Mammary epithelial cell (primary cell): ENCODE measurements around the gene KRTAP12-4.

Source experiments
- CTCF ChIP-seq, 2 donors: IDR thresholded peaks in 1 of 2; conservative IDR thresholded peaks in 1 of 2; 2 replicates each; pipeline ENCODE4 v1.5.1; 2011 to 2012; ENCODE audit warnings: inconsistent platforms in 2 of 2, low read length in 2 of 2, mild to moderate bottlenecking in 2 of 2, control low read depth in 1 of 2, low read depth in 1 of 2; ENCODE audit not compliant: insufficient read depth in 1 of 2; ENCODE audit errors: extremely low read depth in 1 of 2
- EZH2 ChIP-seq: IDR thresholded peaks from 2 replicates; pipeline ENCODE4 v1.6.1; 2012; ENCODE audit warnings: low read length, inconsistent platforms, borderline replicate concordance

DNA sequence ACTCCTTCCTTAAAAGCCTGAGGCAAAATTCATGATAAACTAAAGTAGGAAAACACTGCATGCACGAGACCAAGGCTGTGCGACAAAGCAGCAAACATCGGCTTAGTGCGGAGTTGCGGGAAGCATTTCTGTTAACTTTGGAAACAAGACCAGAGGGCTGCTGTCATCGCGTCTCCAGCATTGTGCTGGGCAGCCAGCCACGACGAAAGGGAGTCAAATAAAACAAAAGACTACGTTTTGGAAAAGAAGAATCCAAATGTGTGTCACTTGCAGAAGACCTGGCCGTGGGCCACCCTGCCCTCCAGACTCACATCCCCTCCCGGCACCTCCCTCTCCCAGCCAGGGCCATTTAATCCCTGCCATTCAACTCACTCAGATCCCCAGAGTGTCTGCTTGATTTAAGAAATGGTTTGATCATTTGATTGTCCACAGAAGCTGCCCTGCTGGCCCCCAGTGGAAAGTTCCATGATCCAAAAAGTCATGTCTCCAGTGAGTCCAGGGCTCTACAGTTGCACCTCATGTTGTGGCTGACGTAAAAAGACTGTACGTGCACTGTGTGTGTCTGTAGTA lies 10.6 kb downstream of the KRTAP12-4 start:
- no peak for TF ChIP-seq EZH2
- TF ChIP-seq CTCF (conservative IDR thresholded peaks at IDR 0.05 in 1 of 2, IDR thresholded peaks at IDR 0.05 in 1 of 2; ENCODE audit: extremely low read depth in 1 of 2, insufficient read depth in 1 of 2, low read depth in 1 of 2, low read length in 2 of 2) = no peak
